H1 (cell line): ENCODE results near the gene FOXN3. TPM values are rescaled to one million over a fixed set of nuclear protein-coding genes. Genes with fewer than 3 reads are reported as not detected.

Experiments
- EZH2 ChIP-seq: fragments of 200-600 bp; sonication (generic); IDR thresholded peaks from 2 replicates; pipeline ENCODE4 v1.7.1; 2012; ENCODE audit warnings: low read depth, mild to moderate bottlenecking, moderate library complexity, low read length, inconsistent platforms; ENCODE audit not compliant: severe bottlenecking
- polyA plus RNA-seq, 7 experiments: library from polyadenylated mRNA; depleted of rRNA in 3 of 7; stranded (reverse) in 5 of 7; unstranded in 2 of 7; fragments of >200 nt in 5 of 7; fragments of 200-250 nt in 2 of 7; gene quantifications; 1 replicate in 5 of 7; 2 replicates in 1 of 7; 4 replicates in 1 of 7; pipeline versions ENCODE4 v1.2.1 to v1.2.3, GENCODE V29; 2011 to 2013; ENCODE audit warnings: missing spikeins in 2 of 7, mixed read lengths in 2 of 7
- total RNA-seq: library from RNA; stranded (reverse); fragmentation: NEBNext Ultra II Directional; extraction: Animal tissue kit (Norgen Biotek cat#: 25700); gene quantifications from 2 replicates; pipeline ENCODE4 v1.2.1, GENCODE V29; 2021
- TF ChIP-seq, protein P1 (sequence below): IDR thresholded peaks from 2 replicates; pipeline ENCODE4 v1.6.1; 2012; ENCODE audit warnings: low read length, inconsistent platforms

FOXN3 gene
- total and polyA plus RNA-seq, 2 of the 8 experiments (the other 6 are each of a cell fraction or from before 2014, with no cell fraction given), result 52.6 to 178 TPM

DNA sequence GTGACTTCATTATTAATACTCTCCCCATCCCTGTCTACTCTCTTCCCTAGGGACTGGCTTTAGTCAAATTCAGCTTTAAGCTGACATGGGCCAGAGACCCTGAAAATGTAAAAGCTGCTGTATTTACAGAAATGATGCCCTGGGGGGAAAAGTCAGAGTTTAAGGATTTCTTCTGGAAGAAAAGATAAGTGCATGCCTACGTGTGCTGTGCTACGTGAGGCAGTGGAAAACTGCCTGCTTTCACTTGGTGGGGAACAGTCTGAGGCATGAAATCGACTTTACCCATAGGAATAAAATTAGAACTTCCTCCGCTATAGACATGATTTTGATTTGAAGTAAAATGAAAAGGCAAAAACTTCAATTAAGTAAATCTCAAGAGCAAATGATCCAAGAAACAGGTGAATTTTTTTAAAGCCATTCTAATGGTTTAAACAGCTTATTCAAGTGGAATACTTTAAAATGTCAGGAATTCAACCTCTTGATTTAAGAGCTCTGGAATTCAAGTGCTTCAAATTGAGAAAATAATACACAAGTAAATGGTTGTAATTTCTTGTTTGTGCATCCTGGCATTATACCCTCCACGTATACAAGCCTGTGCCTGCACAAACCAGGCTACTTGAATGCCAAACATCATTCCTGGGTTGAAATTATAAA, 168.5 kb downstream of the FOXN3 start (continued):
- TF ChIP-seq, protein P1, sequence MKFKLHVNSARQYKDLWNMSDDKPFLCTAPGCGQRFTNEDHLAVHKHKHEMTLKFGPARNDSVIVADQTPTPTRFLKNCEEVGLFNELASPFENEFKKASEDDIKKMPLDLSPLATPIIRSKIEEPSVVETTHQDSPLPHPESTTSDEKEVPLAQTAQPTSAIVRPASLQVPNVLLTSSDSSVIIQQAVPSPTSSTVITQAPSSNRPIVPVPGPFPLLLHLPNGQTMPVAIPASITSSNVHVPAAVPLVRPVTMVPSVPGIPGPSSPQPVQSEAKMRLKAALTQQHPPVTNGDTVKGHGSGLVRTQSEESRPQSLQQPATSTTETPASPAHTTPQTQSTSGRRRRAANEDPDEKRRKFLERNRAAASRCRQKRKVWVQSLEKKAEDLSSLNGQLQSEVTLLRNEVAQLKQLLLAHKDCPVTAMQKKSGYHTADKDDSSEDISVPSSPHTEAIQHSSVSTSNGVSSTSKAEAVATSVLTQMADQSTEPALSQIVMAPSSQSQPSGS, result no peak
- no peak for TF ChIP-seq EZH2
- TF ChIP-seq, all 59 proteins: peak for 0
